Kidney glomerular epithelial cell (primary cell): ENCODE measurements around the gene AURKA.
"Not testable (repeated sequence)": the region's sequence is repeated elsewhere in the genome, so short reads cannot be mapped to it uniquely, and the experiment has no call there.

ENCODE experiments used
- DNase-seq: peaks from one replicate; lab custom pipeline; 2025; lab: John Stamatoyannopoulos, UW

Gene AURKA

DNA sequence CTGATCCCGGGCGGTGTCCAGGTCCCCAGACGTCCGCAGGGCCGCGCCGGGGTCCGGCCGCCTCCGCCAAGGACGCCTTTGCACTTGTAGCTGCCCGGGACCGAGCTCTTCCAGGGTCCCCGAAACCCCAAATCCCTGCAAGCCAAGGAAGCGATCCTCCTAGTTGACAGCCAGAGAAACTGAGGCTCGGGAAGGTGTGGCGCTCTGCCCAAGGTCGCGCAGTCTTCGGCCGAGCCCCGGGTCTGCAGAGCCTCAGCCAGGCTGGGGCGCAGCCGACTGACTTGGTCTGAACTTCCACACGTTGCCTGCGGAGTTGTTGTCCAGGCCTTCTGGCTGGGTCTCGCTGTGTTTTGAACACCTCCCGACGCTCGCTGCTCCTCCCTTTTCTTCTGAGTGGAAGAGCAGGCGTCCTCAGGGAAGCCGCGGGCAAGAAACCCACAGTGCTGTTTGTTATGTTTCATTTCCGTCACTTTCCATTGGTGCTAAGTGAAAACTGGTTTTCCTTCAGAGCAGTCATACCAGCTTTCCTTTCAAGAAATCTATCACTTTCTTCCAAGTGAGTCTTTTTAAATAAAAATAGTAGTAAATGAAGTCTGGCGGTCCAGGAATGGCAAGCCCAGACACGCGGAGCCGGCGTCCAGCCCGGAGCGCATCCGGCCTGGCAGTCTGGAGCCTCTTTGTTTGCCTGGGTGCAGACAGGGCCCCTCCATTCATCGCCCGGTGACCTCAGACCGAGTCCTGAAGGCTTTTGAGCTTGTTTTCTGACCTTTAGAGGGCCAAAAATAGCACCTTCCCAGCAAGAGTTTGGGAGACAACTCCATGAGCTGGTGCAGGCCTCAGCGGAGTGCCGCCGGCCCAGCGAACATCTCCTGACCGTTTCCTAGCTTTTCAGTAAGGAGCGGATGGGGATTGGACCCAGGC is 32.5 kb downstream of the AURKA start:
- peak; percentile 26 for DNase-seq

DNA sequence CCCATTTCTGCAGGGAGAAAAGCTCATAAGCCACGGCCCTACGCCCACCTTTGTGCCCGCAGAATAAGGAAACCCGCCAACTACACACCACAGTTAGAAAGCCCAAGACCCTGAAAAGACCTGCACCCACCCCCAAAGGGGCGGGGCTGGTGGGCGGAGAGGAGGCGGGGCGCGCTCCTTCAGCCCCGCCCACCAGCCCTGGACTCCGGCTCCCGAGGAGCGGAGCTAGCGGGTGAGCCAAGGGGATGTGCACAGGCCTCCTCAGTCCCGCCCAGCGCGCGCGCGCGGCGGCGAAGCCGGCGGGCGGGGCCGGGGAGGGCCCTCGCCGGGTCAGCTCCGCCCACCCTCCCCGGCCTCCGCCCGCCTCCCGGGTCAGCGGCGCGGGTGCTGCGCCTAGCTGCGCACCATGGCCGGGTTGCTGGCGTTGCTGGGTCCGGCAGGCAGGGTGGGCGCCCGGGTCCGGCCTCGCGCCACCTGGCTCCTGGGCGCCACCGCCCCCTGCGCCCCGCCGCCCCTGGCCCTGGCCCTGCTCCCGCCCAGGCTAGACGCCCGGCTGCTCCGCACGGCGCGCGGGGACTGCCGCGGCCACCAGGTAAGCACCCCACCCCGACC is 33.3 kb downstream of the AURKA start, which contains the start of gene FAM210B:
TSS of gene FAM210B (plus strand) at position 375 of the 612 bp plus-strand sequence. CDS start at position 407, 32 bp downstream.
- peak; percentile 77 for DNase-seq

GRCh38 chr20:56358070-56358469 is 33.9 kb downstream of the AURKA start:
- DNase-seq, result no peak

- no peak for DNase-seq
Observed at GRCh38 chr20:56353356-56353755, 38.7 kb downstream of the AURKA start.

DNA sequence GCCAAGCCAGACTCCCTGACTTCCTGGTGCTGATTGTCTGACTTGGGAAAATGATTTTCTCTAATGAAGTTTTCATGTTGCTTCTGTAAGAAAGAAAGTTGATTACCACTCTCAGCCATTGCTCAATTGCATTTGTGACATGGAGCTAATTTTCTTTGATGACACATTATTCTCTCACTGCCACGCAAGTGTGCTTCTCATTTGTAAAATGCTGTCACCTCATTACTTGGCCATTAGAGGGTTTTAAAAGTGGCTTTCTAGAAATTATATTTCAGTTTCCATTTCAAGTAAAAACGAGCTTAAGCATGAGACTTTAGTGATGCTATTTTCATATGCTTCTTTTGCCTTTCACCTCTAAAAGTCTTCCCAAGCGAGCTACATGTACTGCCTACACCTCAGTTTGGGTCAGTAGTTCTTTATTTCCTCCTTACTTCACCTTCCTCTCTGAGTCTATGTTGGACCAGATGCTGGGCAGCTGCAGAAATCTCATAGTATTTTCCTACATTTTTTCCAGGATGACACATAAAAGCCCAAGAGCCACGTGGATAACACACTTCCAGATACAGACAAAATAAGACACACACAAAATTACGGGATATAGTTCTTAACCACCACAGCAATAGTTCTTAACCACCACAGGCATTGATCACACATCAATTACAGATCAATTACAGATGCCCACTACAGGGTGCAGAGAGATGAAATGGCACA is 39.5 kb downstream of the AURKA start:
- DNase-seq, result no peak

DNA sequence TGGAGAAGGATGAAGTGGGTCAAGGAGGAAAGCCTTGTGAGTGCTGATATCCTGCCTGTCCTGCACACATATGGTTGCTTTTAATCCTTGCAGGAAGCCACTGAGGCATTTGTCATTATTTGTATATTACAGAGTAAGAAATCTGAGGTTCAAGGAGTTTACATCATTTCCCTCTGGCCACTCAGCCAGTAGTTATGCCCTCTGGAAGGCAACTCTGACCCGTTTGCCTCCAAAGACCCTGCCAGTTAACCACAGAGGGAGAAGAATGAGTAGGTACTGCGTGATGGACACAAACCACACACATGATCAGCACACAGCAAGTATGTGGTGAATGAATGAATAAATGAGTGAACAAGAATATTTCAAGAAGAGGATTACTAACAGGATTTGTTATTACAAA is 41.2 kb downstream of the AURKA start:
- no peak for DNase-seq

GRCh38 chr20:56348746-56349145 is 43.3 kb downstream of the AURKA start:
- no peak for DNase-seq

GRCh38 chr20:56348305-56348693 is 43.7 kb downstream of the AURKA start:
- no peak for DNase-seq

GRCh38 chr20:56347628-56348304 is 44.2 kb downstream of the AURKA start:
- no peak for DNase-seq

DNA sequence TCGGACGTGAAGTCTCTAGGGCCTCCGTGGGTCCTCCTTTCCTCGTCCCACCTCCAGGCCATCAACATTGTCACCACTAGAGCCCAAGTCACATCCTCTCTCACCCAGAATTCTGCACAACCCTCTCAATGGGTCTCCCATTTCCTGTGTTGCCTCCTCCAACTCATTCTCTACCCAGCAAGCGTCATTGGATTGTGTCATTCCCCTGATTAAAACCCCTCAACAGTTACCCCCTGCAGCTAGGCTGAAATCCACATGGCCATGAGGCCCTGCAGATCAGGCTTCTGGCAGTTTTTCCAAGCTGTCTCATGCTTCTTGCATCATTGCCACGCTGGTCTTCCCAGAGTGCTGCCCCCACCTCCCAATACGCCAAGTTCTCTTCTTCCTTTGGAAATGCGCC is 46.1 kb downstream of the AURKA start:
- DNase-seq, result no peak

DNA sequence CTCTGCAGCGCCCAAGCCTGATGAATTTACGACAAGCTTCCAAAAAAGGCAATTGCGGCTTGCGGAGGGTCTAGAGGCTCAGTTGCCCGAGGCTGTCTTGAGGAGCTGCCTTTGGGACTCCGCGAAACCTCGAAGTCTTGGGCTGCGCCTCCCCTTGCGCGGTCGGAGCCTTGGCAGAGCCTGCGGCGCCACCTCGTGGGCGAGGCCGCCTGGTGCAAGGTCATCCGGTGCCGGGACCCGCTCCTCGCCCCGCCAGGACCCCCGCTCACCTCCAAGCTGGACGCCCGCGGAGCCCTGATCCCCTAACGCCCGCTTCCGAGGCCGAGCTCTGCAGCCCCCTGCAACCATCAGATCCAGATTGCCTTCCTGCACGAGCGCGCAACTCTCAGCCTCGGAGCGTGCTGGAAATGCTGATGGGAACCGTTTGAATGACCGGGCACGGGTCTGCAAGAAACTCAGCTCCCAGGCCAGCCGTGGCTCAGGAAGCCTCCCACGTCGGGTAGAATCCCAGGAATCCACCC is 48.1 kb downstream of the AURKA start:
- no peak for DNase-seq

DNA sequence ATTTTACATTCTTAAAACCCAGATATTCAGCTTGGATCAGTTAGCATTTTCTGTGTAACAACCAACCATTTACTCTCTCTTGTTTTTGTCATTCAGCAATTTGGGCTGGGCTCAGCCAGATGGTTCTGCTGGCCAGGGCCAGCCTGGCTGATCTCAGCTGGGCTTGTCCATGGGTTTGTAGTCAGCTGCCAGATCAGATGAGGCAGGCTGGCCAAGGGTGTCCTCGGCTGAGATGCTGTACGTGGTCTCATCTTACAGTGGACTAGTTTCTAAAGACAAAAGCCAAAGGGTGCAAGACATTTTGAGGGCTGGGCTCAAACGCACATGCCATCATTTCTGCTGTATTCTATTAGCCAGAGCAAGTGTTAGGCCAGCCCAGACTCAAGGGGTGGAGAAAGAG is 49.2 kb downstream of the AURKA start:
- no peak for DNase-seq

GRCh38 chr20:56336709-56337108 is 55.3 kb downstream of the AURKA start:
- not testable (repeated sequence) for DNase-seq

- peak; percentile 7 for DNase-seq
Observed at GRCh38 chr20:56328861-56329260, 63.2 kb downstream of the AURKA start.

DNA sequence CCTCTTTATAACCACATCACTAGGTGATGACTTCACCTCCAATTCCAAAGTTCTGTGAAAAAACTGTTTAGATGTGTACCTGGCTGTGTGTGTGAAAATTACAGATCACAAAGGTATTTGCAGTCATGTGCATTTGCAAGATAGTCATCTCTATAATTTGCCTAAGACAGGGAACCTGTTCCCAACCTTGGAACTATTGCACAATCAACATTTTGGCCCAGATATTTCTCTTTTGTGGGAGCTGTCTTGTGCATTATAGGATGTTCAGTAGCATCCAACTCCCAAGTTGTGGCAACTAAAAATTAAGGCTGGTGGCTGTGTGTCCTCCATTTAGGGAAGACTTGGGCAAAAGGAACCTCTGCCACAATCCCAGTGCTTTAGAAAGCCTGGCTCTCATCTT is 67.2 kb downstream of the AURKA start:
- no peak for DNase-seq

DNA sequence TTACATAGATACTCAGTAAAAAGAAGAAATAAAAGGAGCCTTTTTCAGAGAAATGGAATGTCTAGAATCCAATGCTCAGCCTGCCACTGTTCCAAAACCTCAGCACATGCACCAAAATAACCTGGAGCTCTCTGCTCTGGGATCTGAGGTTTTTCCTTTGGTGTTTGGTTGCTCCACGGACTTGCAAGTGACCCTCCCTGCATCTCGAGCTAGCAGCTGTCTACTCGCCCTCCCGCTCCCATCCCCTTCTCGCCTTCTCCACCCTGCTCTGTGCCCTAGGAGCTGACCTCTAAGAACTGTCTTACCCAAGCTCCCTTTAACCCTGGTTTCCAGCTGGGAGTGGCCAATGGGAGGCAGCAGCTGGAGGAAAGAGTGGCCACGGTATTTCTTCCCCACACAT is 68.4 kb downstream of the AURKA start:
- DNase-seq, result no peak

DNA sequence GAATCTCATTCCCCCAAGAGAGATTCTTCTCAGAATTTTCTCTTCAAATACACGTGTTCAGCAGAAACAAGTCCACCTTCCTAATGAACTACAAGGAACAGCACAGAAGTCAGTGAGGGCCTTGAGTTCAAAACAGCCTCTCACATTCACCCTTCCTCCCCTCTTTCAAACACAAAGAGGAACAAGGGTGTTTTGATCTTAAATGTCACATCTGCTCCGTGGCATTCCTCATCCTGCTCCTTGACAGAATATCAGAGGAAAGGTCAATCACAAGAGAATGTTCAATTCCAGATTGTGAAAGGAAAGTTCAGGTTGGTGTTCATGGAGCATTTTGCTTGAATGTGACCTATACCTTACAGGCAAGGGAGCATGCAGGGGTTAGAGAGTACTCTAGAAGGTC is 68.8 kb downstream of the AURKA start:
- DNase-seq, result no peak

DNA sequence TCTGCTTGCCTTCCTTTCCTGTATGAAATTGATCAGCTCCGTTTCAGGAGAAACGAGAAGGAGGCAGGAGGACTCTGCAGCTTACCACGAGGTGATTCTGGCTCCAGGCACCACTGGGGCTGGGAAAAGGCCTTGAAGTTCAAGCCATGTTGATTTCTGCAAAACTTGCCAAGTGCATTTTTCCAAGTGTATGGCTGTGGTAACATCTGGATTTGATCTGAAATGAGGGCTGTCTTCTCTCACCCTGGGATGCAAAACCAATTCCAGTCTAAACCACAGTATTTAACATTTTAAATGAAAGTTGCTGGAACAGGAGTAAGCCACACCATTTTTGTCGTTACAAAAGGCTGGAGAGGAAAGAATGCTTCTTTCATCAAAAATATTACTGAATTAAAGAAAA is 69.3 kb downstream of the AURKA start:
- no peak for DNase-seq
